Right atrium auricular region (tissue), 2 donors: ENCODE data around the gene TST. TPM values are rescaled to one million over a fixed set of nuclear protein-coding genes. Genes with fewer than 3 reads are reported as not detected.
"Not testable (repeated sequence)": the region's sequence is repeated elsewhere in the genome, so short reads cannot be mapped to it uniquely, and the experiment has no call there.

ENCODE experiments used
- DNase-seq: peaks from one replicate; pipeline ENCODE4 v3.0.0-alpha.2; 2019; ENCODE audit warnings: low spot score
- H3K27ac ChIP-seq, 2 donors: fragments of 200-600 bp; sonication (generic); 1 replicate in 1 of 2; 2 replicates in 1 of 2; pipeline ENCODE4 v1.5.1; 2016 to 2019
- H3K27me3 ChIP-seq, 2 donors: fragments of 200-600 bp; sonication (generic); one replicate each; pipeline versions ENCODE4 v1.5.1 to v1.6.0; 2017 to 2019
- H3K36me3 ChIP-seq: fragments of 200-600 bp; sonication (generic); one replicate; pipeline ENCODE4 v1.5.1; 2016
- H3K4me1 ChIP-seq, 2 donors: fragments of 200-600 bp; sonication (generic); one replicate each; pipeline versions ENCODE4 v1.5.1 to v1.6.0; 2017 to 2019
- H3K4me3 ChIP-seq, 2 donors: fragments of 200-600 bp; sonication (generic); 1 replicate in 1 of 2; 2 replicates in 1 of 2; pipeline ENCODE4 v1.5.1; 2017 to 2019; ENCODE audit warnings: mild to moderate bottlenecking in 1 of 2, moderate library complexity in 1 of 2
- H3K9me3 ChIP-seq, 2 donors: fragments of 200-600 bp; sonication (generic); one replicate each; pipeline ENCODE4 v1.5.1; 2019
- total RNA-seq, 2 donors: library from RNA; depleted of rRNA; stranded (reverse); fragments of >200 nt; gene quantifications; one replicate each; pipeline ENCODE4 v1.1.0, GENCODE V29; 2016
- TF ChIP-seq, protein P1 (sequence below), 2 donors: fragments of 200-600 bp; sonication (generic); IDR thresholded peaks; one replicate each; pipeline ENCODE4 v1.5.1; 2019; ENCODE audit warnings: antibody characterized with exemption in 2 of 2

The TST gene
- total RNA-seq, 2 donors from 2014 or later: 55.0 to 82.1 TPM

DNA sequence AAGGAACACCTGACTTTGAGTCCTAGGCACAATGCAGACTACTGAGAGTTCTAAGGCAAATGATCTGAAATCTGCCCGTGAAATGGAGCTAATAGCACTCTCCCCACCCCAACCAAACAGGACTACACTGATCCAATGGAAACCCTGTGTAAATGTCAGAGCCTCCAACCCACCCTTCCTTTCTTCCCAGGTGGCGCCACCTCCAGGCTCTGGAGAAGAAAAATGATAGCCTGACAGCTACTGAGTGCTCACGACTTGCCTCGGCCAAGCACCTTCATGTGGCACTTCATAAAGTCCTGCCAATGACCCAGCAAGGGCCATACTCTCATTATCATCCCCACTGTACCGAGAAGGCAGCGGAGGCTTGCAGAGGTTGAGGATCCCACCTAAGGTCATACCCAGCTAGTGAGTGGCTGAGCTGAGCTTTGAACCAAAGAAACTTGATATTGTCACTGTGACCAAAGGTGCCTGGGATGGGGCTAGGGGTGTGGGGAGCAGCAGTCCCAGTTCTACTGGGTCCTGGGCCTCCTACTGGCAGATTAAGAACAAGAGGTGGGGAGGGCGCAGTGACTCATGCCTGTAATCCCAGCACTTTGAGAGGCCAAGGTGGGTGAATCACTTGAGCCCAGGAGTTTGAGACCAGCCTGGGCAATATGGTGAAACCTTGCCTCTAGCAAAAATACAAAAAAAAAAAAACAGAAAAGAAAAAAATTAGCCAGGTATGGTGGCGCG, 20.5 kb downstream of the TST start:
- Histone ChIP-seq H3K4me3 (no peak overlapping the region), H3K36me3 (no peaks in the 10 kb centered on the region), H3K4me1 (no peaks in the 10 kb centered on the region), H3K27ac (no peak overlapping the region), H3K9me3 (no peaks in the 10 kb centered on the region), H3K27me3 (no peaks in the 10 kb centered on the region)
- TF ChIP-seq, protein P1, sequence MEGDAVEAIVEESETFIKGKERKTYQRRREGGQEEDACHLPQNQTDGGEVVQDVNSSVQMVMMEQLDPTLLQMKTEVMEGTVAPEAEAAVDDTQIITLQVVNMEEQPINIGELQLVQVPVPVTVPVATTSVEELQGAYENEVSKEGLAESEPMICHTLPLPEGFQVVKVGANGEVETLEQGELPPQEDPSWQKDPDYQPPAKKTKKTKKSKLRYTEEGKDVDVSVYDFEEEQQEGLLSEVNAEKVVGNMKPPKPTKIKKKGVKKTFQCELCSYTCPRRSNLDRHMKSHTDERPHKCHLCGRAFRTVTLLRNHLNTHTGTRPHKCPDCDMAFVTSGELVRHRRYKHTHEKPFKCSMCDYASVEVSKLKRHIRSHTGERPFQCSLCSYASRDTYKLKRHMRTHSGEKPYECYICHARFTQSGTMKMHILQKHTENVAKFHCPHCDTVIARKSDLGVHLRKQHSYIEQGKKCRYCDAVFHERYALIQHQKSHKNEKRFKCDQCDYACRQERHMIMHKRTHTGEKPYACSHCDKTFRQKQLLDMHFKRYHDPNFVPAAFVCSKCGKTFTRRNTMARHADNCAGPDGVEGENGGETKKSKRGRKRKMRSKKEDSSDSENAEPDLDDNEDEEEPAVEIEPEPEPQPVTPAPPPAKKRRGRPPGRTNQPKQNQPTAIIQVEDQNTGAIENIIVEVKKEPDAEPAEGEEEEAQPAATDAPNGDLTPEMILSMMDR (IDR thresholded peaks at IDR 0.05): no peak
- no peak for DNase-seq

DNA sequence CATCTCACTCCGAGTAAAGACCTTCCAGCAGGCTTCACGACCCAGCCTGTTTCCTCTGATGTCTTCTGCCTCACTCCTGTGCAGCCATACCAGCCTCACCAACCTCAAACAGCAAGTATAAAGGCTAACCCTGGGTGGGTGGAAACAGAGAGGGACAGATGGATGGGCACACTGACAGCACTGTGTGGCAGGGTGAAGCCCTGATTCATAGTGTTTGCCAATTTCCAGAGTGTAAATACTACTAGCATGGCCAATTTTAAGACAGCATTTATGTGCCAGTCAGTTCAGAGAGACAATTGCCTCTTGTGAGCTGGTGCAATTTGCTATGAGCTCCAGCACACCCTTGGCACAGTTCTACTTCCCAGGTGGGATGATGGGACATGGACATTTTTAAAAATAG, 21.5 kb downstream of the TST start:
- H3K36me3 ChIP-seq: no peaks in the 10 kb centered on the region
- H3K27me3 ChIP-seq: no peaks in the 10 kb centered on the region
- TF ChIP-seq, protein P1 (IDR thresholded peaks at IDR 0.05): no peak
- no peak for DNase-seq
- no peak overlapping the region for H3K27ac ChIP-seq
- H3K4me1 ChIP-seq: no peaks in the 10 kb centered on the region
- H3K9me3 ChIP-seq: no peaks in the 10 kb centered on the region
- H3K4me3 ChIP-seq: no peak overlapping the region

DNA sequence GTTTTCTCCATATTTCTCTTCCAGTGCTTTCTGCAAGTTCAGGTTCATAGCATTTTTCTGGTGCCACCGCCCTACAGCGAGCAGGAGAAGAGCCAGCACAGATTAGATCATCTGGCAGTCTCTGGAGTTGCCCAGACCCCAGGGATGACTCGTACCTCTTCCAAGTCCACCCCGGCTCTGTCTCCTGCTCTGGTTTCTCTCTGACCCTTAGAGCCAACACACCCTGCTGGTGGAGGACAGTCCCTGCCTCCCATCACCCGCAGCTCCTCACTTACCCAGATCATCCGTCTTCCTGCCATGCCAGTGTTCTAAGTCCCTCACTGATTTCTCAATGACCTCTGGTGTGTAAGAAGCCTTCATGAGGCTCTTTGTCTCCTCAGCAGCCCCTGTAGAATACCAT, 28.0 kb downstream of the TST start:
- no peaks in the 10 kb centered on the region for H3K36me3 ChIP-seq
- no peak overlapping the region for H3K27ac ChIP-seq
- DNase-seq: no peak
- no peaks in the 10 kb centered on the region for H3K27me3 ChIP-seq
- no peaks in the 10 kb centered on the region for H3K4me1 ChIP-seq
- H3K4me3 ChIP-seq: no peak overlapping the region
- peaks cover 2 to 5% of the 10 kb centered on the region in 2 donors for H3K9me3 ChIP-seq
- TF ChIP-seq, protein P1 (IDR thresholded peaks at IDR 0.05): no peak

DNA sequence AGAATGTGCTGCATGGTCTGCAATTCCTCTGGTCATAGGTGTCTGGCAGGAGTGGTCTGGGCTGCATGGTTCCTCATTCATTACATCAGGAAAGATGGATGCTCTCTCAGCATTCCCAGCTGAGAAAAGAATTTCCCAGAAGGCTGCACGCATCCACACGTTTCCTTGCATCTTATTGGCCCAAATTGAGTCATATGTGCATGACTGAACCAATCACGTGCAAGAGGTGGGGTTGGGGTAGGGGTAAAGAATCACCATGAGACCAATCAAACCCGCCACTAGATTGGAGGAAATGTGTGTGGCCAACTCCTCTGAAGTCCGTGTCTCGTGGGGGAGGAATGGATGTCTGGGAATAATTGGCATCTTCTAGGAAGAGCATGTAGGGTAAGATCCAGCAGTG, 28.8 kb downstream of the TST start:
- Histone ChIP-seq H3K4me3 (no peak overlapping the region), H3K9me3 (peaks cover 8 to 12% of the 10 kb centered on the region in 2 donors), H3K4me1 (no peaks in the 10 kb centered on the region), H3K36me3 (no peaks in the 10 kb centered on the region), H3K27ac (no peak overlapping the region), H3K27me3 (no peaks in the 10 kb centered on the region)
- TF ChIP-seq, protein P1 (IDR thresholded peaks at IDR 0.05): no peak
- no peak for DNase-seq

DNA sequence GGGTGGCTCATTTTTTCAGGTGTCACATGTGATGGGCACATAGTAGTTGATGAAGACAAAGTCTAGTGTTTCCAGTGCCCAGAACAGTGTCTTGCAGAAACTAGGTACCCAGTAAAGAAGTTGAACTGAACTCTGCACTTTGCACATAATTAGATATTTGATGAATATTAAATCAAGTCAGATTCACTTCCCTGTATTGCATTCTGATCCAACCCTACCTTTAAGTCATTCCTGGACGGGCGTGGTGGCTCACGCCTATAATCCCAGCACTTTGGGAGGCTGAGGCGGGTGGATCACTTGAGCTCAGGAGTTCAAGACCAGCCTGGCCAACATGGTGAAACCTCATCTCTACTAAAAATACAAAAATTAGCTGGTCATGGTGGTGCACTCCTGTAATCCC, 30.2 kb downstream of the TST start:
- not testable (repeated sequence) for DNase-seq, H3K36me3 ChIP-seq, H3K4me3 ChIP-seq, H3K4me1 ChIP-seq, H3K27ac ChIP-seq, H3K27me3 ChIP-seq
- peaks cover 8 to 12% of the 10 kb centered on the region in 2 donors for H3K9me3 ChIP-seq

DNA sequence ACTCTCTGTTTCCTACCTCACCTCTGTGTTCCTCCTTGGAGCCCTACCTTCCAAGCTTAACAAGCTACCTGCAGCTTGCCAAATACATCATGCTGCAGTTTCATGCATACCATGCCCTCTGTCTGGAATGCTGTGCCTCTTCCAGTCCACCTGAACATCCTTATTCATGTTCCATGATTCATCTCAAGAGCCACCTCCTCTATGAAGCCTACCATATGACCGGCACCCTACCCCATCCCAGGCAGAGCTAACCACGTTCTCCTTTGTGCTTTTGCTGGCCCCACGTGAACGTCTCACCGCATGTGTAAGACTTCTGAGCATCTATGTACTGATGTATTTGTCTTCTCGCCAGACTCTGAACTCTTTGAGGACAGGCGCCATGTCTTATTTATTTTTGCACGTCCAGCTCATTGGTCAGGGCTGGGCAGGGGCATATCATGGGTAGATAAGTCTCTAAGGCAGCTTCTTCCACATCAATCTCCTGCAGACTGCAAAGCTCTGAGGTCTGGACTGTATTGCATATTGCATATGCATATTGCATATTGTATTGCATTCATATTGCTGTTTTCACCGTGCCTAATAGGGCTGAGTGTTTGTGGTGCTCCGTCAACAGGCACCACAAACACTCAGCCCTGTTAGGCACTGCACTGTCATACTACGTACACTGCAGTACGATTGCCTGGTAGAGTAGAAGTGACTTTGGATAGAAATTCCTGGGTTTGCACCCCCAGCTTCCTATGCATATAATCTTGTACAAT, 31.0 kb downstream of the TST start:
- Histone ChIP-seq H3K27me3 (no peaks in the 10 kb centered on the region), H3K36me3 (no peaks in the 10 kb centered on the region), H3K4me1 (no peaks in the 10 kb centered on the region), H3K9me3 (peaks cover 8 to 12% of the 10 kb centered on the region in 2 donors), H3K27ac (no peak overlapping the region), H3K4me3 (no peak overlapping the region)
- DNase-seq: no peak
- TF ChIP-seq, protein P1 (IDR thresholded peaks at IDR 0.05): no peak
